Amygdala (tissue), 56 donors: Measurements from ENCODE around the gene C15orf39.
"Not testable (repeated sequence)": the region's sequence is repeated elsewhere in the genome, so short reads cannot be mapped to it uniquely, and the experiment has no call there.

Experiments
- DNase-seq, 56 donors: peaks; one replicate each; lab custom pipeline; 2025; lab: John Stamatoyannopoulos, UW

Gene C15orf39

GRCh38 chr15:75251343-75251742, 49.7 kb downstream of the C15orf39 start:
- not testable (repeated sequence) for DNase-seq

- DNase-seq: not testable (repeated sequence)
Observed at GRCh38 chr15:75252285-75252684, 50.6 kb downstream of the C15orf39 start.

- not testable (repeated sequence) for DNase-seq
Observed at GRCh38 chr15:75258034-75258433, 56.4 kb downstream of the C15orf39 start, which contains the start of gene GOLGA6C. Gene GOLGA6C (plus strand): TSS chr15:75258334. CDS start chr15:75258599, 265 bp downstream.

- DNase-seq: not testable (repeated sequence)
Observed at GRCh38 chr15:75258620-75259343, 57.1 kb downstream of the C15orf39 start.

- DNase-seq: not testable (repeated sequence)
Observed at GRCh38 chr15:75259873-75260272, 58.2 kb downstream of the C15orf39 start.
